Fibroblast of villous mesenchyme (primary cell): ENCODE results near the gene DOCK2. TPM values are rescaled to one million over a fixed set of nuclear protein-coding genes. Genes with fewer than 3 reads are reported as not detected.

Experiments
- DNase-seq: peaks from one replicate; pipeline ENCODE4 v3.0.0-alpha.2; 2010; ENCODE audit warnings: low read depth
- H3K4me3 ChIP-seq: 2 replicates; pipeline ENCODE4 v1.5.1; 2011; ENCODE audit warnings: low read depth, mild to moderate bottlenecking, low read length
- total RNA-seq: library from RNA; depleted of rRNA; stranded (reverse); fragments of >200 nt; gene quantifications from 2 replicates; pipeline ENCODE4 v1.2.3, GENCODE V29; 2012
- TF ChIP-seq, protein P1 (sequence below): IDR thresholded peaks from 2 replicates; pipeline ENCODE4 v1.5.1; 2012; ENCODE audit warnings: low read depth, mild to moderate bottlenecking, low read length; ENCODE audit not compliant: insufficient read depth

DOCK2 gene
- total RNA-seq, 1 donor: 7.3 TPM

- TF ChIP-seq, protein P1, sequence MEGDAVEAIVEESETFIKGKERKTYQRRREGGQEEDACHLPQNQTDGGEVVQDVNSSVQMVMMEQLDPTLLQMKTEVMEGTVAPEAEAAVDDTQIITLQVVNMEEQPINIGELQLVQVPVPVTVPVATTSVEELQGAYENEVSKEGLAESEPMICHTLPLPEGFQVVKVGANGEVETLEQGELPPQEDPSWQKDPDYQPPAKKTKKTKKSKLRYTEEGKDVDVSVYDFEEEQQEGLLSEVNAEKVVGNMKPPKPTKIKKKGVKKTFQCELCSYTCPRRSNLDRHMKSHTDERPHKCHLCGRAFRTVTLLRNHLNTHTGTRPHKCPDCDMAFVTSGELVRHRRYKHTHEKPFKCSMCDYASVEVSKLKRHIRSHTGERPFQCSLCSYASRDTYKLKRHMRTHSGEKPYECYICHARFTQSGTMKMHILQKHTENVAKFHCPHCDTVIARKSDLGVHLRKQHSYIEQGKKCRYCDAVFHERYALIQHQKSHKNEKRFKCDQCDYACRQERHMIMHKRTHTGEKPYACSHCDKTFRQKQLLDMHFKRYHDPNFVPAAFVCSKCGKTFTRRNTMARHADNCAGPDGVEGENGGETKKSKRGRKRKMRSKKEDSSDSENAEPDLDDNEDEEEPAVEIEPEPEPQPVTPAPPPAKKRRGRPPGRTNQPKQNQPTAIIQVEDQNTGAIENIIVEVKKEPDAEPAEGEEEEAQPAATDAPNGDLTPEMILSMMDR: no peak
- DNase-seq: no peak
- H3K4me3 ChIP-seq: no peak overlapping the region
Observed at GRCh38 chr5:169973056-169973455, 336.0 kb downstream of the DOCK2 start.

DNA sequence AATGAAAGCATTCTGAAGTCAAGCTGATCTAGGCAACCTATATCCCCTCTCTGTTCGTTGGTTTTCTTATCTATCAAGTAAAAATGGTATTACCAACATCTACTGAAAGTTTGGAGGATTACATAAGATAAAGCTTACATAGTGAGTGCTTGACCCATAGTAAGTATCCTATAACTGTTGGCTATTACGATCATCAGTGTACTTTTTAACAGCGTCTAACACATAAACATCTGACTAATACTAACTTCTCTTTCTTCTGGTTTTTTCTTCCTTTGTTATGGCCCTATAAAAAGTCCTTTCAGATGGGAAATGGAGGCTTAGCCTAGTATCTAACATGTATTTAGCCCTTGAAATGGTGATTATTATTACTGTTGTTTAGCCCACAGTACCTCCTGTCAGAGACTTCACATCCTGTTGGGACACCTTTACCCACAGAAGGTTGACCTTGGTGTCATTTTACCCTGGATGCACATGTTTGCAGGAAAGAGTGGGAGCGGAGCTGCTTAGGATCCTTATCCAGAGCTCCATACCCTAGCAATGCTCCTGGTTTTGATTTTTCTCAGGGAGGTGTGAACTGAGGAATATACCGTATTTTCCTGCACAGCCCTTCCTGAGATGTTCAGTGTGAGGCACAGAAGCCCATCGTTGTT, 337.2 kb downstream of the DOCK2 start:
- DNase-seq: peak; percentile 58

GRCh38 chr5:169978714-169979113, 341.6 kb downstream of the DOCK2 start:
- DNase-seq: no peak
- H3K4me3 ChIP-seq: no peak overlapping the region
- TF ChIP-seq, protein P1: no peak

More for the DNA sequence above, 337.2 kb downstream of the DOCK2 start:
- TF ChIP-seq, protein P1: no peak
- H3K4me3 ChIP-seq: no peak overlapping the region

DNA sequence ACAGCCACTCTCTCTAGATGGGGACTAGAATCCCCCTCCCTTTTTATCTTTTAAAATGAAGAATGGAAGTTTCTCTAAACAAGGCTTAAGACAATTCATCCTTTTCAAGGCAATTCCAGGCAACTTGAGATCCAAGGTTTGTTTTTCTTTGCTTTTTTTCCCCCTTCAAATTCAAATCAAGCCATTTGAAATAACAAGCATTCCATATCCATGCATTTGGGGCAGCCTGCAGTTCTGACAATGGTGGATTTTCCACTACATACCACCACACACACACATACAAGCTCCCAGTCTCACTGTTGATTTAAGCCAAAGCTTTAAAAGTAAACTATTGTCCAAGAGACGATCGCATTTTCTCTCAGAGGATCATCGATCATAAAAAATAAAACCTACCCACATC, 342.8 kb downstream of the DOCK2 start:
- DNase-seq: no peak

GRCh38 chr5:169980418-169981053, 343.5 kb downstream of the DOCK2 start, which contains the start of gene INSYN2B:
Gene INSYN2B (minus strand): TSS chr5:169980495. CDS start chr5:169883898, 96,597 bp downstream.
- H3K4me3 ChIP-seq: peak within 1 kb of the TSS; percentile 46
- TF ChIP-seq, protein P1: peak; percentile 71
- DNase-seq: peak; percentile 89

More for the DNA sequence above, 342.8 kb downstream of the DOCK2 start:
- peak overlapping the region; percentile 46 for H3K4me3 ChIP-seq
- TF ChIP-seq, protein P1: no peak

DNA sequence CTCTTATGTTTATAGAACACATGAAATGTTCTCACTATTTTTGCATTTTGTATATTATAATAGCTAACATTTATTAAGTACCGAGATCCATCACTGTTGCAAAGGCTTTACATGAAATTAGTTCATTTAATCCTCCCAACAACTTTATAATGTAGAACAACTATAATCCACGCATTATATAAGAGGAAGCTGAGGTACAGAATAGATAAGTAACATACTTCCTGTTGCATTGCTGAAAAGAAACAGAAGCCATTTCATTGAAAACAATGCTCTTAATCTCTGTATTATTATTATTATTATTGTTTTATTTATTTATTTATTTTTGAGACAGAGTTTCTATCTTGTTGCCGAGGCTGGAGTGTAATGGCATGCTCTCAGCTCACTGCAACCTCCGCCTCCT, 351.1 kb downstream of the DOCK2 start:
- TF ChIP-seq, protein P1: no peak

More for the DNA sequence above, 351.1 kb downstream of the DOCK2 start:
- H3K4me3 ChIP-seq: no peak overlapping the region
- no peak for DNase-seq
